Adipocyte (in vitro differentiated cells): ENCODE measurements around the gene TRIM69.
"Not testable (repeated sequence)": the region's sequence is repeated elsewhere in the genome, so short reads cannot be mapped to it uniquely, and the experiment has no call there.

Experiments
- DNase-seq: peaks from one replicate; pipeline ENCODE4 v3.0.0-alpha.2; 2015; ENCODE audit warnings: low read depth
- H3K27me3 ChIP-seq: replicated peaks from 2 replicates; pipeline ENCODE4 v1.7.0; 2013; ENCODE audit warnings: mild to moderate bottlenecking, low read length, moderate library complexity; ENCODE audit not compliant: control insufficient read depth, insufficient read depth
- H3K36me3 ChIP-seq: 2 replicates; pipeline ENCODE4 v1.7.0; 2013; ENCODE audit warnings: low read length, mild to moderate bottlenecking, moderate library complexity; ENCODE audit not compliant: control insufficient read depth, insufficient read depth, severe bottlenecking
- H3K4me1 ChIP-seq: 2 replicates; pipeline ENCODE4 v1.7.0; 2013; ENCODE audit warnings: mild to moderate bottlenecking, low read length, moderate library complexity; ENCODE audit not compliant: control insufficient read depth, insufficient read depth
- H3K4me3 ChIP-seq: 2 replicates; pipeline ENCODE4 v1.7.0; 2013; ENCODE audit warnings: mild to moderate bottlenecking, low read length, moderate library complexity
- H3K9ac ChIP-seq: 2 replicates; pipeline ENCODE4 v1.7.0; 2013; ENCODE audit warnings: mild to moderate bottlenecking, low read length, moderate library complexity
- H3K9me3 ChIP-seq: 2 replicates; pipeline ENCODE4 v1.7.0; 2013; ENCODE audit warnings: mild to moderate bottlenecking, low read length, moderate library complexity; ENCODE audit not compliant: control insufficient read depth

TRIM69 gene

DNA sequence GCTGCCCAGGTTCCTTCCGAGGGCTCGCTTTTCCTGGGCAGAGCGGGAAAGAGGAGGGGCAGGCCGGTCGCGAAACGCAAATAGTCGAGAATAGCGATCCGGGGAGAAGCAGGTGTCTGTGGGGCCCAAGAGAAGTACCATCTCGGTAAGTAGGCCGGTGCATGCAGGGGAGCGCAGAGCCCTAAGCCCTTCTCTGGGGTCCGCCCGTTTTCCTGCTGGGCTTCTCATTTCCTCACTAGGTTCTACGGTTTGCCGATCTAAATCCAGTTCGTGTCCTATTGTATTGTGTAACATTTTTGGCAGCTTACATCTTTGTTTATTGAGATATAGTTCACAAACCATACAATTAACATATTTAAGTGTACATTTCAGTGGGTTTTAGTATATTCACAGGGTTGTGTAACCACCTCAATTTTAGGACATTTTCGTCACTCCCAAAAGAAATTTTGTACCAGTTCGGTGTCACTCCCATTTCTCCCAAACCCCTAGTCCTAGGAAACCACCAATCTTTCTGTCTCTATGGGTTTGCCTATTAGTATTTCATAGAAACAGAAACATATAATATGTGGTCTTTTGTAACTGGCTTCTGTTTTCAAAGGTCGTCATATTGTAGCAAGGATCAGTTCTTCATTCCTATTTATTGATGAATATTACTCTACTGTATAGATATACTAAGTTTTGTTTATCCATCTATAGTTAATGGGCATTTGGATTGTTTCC is 6.8 kb upstream of the TRIM69 start:
- H3K27me3 ChIP-seq, result no peaks in the 10 kb centered on the region
- H3K4me1 ChIP-seq, result peaks cover 43% of the 10 kb centered on the region
- H3K9ac ChIP-seq, result peak overlapping the region; percentile 99
- DNase-seq, result peak; percentile 61
- peak overlapping the region; percentile 97 for H3K4me3 ChIP-seq
- H3K9me3 ChIP-seq, result no peaks in the 10 kb centered on the region
- H3K36me3 ChIP-seq, result peaks cover 10% of the 10 kb centered on the region

DNA sequence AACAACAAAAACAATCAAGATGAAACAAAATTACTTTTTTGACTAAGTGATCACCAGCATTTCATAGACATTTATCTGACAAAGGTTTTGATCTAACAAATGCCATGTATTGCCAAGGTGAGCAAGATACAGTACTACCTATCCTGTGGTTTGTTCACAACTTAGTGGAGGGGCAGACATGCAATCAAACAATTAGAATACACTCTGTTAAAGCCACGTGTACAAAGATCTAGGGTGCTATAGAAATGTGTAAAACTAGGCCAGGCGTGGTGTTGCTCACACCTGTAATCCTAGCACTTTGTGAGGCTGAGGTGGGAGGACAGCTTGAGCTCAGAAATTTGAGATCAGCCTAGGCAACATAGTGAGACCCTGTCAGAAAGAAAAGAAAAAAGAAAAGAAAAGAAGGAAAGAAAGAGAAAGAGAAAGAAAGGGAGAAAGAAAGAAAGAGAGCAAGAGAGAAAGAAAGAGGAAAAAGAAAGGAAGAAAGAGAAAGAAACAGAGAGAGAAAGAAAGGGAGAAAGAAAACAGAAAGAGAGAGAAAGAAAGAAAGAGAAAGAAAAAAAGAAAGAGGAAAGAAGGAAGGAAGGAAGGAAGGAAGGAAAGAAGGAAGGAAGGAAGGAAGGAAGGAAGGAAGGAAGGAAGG is 1.4 kb upstream of the TRIM69 start:
- Histone ChIP-seq H3K36me3 (peaks cover 10% of the 10 kb centered on the region), H3K9me3 (no peaks in the 10 kb centered on the region), H3K9ac (no peak overlapping the region), H3K4me1 (peaks cover 25% of the 10 kb centered on the region), H3K27me3 (no peaks in the 10 kb centered on the region), H3K4me3 (no peak overlapping the region)
- DNase-seq, result no peak

DNA sequence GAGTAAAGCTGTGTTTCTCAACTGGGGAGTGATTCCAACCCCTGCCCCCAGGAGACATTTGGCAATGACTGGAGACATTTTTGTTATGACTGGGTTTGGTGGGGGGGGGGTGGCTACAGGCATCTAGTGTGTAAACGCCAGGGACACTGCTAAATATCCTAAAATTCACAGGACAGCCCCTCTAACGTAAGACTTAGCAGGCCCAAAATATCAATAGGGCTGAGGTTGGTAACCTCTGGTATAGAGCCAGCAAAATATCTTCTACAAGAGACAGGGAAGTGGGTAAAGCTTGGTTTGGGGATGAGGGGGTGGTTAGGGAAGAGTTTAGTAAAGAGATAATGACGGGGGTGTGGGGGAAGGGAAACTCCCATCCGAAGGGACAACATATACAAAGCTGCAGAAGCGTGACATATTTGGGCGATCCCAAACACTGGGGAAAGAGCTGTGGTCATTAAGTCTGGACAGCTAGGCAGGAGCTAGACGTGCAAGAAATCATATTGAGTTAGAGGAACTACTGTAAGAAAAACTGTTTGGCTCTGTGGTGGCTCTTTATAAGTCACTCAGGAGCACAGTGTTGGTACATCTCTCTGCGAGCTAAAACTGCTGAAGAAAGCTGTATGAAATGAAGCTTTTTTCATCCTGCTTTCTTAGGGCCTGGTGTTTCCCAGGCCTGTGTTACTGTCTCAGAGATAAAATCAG is 697 bp upstream of the TRIM69 start:
- Histone ChIP-seq H3K36me3 (peaks cover 10% of the 10 kb centered on the region), H3K4me3 (no peak overlapping the region), H3K9me3 (no peaks in the 10 kb centered on the region), H3K4me1 (peaks cover 19% of the 10 kb centered on the region), H3K27me3 (no peaks in the 10 kb centered on the region), H3K9ac (no peak overlapping the region)
- DNase-seq, result peak; percentile 8

DNA sequence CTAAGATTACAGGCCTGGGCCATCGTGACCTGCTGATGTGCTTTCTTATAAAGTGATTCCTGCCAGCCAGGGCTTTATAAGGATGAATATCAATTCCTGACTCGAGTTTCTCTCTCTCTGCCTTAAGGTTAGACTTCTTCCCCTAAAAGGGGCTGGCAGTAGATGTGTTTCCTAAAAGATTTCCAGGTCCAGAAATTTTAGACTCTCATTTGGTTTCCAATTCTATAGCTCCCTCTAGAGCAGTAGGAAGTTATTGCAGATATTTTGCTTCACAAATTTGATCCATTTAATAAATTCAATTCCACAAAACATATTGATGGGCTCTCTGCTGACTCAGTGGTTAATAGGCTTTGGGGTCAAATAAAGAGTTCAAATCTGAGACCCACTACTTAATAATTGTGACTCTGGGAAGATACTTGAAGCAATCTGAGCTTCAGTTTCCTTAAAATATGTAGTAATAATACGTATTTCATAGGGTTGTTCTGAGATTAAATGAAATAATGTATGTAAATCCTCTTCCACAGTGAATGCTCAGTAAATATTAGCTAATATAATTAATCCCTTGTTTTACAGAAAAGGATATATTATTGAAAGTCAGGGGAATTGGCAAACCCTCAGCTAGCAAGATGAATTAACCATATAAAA is 2.1 kb downstream of the TRIM69 start:
- Histone ChIP-seq H3K4me3 (no peak overlapping the region), H3K4me1 (peaks cover 9% of the 10 kb centered on the region), H3K36me3 (no peaks in the 10 kb centered on the region), H3K9me3 (no peaks in the 10 kb centered on the region), H3K9ac (no peak overlapping the region), H3K27me3 (no peaks in the 10 kb centered on the region)
- peak; percentile 87 for DNase-seq

DNA sequence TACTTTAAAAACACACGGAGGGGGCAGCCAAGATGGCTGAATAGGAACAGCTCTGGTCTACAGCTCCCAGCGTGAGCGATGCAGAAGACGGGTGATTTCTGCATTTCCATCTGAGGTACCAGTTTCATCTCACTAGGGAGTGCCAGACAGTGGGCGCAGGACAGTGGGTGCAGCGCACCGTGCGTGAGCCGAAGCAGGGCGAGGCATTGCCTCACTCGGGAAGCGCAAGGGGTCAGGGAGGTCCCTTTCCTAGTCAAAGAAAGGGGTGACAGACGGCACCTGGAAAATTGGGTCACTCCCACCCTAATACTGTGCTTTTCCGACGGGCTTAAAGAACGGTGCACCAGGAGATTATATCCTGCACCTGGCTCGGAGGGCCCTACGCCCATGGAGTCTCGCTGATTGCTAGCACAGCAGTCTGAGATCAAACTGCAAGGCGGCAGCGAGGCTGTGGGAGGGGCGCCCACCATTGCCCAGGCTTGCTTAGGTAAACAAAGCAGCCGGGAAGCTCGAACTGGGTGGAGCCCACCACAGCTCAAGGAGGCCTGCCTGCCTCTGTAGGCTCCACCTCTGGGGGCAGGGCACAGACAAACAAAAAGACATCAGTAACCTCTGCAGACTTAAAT is 3.0 kb downstream of the TRIM69 start:
- not testable (repeated sequence) for H3K27me3 ChIP-seq, H3K9me3 ChIP-seq, DNase-seq

DNA sequence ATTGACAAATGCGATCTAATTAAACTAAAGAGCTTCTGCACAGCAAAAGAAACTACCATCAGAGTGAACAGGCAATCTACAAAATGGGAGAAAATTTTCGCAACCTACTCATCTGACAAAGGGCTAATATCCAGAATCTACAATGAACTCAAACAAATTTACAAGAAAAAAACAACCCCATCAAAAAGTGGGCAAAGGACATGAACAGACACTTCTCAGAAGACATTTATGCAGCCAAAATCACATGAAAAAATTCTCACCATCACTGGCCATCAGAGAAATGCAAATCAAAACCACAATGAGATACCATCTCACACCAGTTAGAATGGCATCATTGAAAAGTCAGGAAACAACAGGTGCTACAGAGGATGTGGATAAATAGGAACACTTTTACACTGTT is 7.1 kb downstream of the TRIM69 start:
- DNase-seq, H3K9me3 ChIP-seq, H3K4me1 ChIP-seq, H3K27me3 ChIP-seq, H3K36me3 ChIP-seq, H3K4me3 ChIP-seq, H3K9ac ChIP-seq: not testable (repeated sequence)

More for the DNA sequence above, 3.0 kb downstream of the TRIM69 start:
- not testable (repeated sequence) for H3K36me3 ChIP-seq, H3K9ac ChIP-seq, H3K4me1 ChIP-seq, H3K4me3 ChIP-seq

DNA sequence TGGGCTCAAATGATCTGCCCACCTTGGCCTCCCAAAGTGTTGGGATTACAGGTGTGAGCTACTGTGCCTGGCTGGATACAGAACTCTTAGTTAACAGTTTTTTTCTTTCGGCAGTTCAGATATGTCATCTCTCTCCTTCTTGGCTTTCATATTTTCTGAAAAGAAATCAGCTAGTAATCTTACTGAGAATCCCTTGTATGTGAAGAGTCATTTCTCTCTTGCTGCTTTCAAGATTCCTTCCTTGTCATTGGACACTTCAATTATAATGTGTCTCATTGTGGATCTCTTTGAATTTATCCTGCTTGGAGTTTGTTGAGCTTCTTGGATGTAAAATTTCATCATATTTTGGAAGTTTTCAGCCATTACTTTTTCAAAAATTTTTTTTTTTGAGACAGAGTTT is 17.0 kb downstream of the TRIM69 start:
- no peak overlapping the region for H3K4me3 ChIP-seq
- no peak for DNase-seq
- H3K27me3 ChIP-seq, result no peaks in the 10 kb centered on the region
- peaks cover 24% of the 10 kb centered on the region for H3K9me3 ChIP-seq
- no peak overlapping the region for H3K9ac ChIP-seq
- H3K4me1 ChIP-seq, result no peaks in the 10 kb centered on the region
- no peaks in the 10 kb centered on the region for H3K36me3 ChIP-seq

DNA sequence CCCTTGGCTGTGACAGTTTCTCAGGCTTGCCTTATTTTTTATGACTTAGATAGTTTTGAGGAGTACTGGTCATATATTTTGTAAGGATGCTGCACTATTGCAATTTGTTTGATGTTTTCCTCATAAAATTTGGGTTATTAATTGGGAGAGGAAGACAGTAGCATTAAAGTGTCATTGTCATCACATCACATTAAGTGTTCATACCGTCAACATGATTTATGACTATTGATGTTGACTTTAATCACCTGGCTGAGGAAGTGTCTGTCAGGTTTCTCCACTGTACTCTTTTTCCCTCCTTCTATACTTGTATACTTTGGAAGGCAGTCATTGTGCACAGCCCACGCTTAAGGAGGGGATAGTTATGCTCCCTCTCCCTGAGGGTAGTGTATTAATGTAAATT is 26.9 kb downstream of the TRIM69 start:
- H3K36me3 ChIP-seq, result no peaks in the 10 kb centered on the region
- H3K9ac ChIP-seq, result no peak overlapping the region
- no peak for DNase-seq
- no peaks in the 10 kb centered on the region for H3K27me3 ChIP-seq
- H3K4me1 ChIP-seq, result no peaks in the 10 kb centered on the region
- H3K4me3 ChIP-seq, result no peak overlapping the region
- H3K9me3 ChIP-seq, result no peaks in the 10 kb centered on the region

DNA sequence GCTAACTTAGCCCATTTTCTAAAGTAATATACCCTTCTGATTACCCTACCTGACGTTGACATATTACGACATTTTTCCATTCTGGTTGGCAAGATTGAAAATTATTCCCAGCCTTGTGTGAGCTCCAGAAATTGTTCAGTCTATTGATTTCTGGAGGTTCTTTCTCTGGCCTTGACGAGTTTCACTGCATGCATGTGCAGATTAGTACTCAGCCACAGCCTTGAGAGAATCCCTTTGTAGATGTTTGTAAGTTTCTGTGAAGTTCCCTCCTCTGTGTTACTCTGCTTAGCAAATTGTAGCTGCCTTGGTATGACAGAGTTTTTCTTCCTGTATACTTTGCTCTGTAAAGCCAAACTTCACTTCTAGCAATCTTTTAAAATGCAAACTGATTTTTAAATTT is 27.5 kb downstream of the TRIM69 start:
- Histone ChIP-seq H3K27me3 (no peaks in the 10 kb centered on the region), H3K36me3 (no peaks in the 10 kb centered on the region), H3K4me3 (no peak overlapping the region), H3K4me1 (no peaks in the 10 kb centered on the region), H3K9ac (no peak overlapping the region), H3K9me3 (no peaks in the 10 kb centered on the region)
- no peak for DNase-seq

DNA sequence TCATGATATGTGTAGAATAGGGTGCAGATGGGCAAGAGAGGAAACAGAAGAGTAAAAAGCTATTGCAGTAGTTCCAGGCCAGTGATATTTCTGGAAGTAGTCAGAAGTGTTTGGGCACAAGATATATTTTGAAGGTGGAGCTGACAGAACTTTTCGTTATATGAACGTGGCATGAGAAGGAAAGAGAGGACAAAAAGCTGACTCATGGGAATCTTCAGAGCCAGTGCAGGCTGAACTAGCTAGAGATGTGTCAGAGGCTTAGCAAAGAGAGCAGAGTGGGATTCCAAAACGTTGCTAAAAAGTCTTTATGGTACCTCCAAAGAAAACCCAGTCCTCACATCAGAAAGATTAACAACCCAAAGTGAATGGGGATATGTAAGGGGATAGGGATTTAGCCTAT is 28.7 kb downstream of the TRIM69 start:
- no peaks in the 10 kb centered on the region for H3K27me3 ChIP-seq

DNA sequence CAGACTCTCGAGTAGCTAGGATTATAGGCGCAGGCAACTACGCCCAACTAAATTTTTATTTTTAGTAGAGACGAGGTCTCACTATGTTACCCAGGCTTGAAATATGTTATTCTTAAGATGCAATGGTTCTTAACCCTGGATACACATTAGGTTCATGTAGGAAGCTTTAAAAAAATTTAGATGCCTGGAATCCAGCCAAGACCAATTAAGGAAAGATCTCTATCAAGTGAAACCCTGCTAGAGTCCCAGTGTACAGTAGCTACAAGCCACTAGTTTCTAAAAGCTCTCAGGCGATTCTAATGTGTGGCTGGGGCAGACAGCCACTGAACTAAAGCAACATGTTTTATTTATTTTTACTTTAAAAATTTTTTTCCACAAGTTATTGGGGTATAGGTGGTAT is 33.2 kb downstream of the TRIM69 start:
- no peak overlapping the region for H3K9ac ChIP-seq
- peaks cover 11% of the 10 kb centered on the region for H3K9me3 ChIP-seq
- H3K36me3 ChIP-seq, result no peaks in the 10 kb centered on the region
- no peaks in the 10 kb centered on the region for H3K4me1 ChIP-seq
- no peak for DNase-seq
- no peaks in the 10 kb centered on the region for H3K27me3 ChIP-seq
- no peak overlapping the region for H3K4me3 ChIP-seq

More for the DNA sequence above, 28.7 kb downstream of the TRIM69 start:
- H3K4me3 ChIP-seq, result no peak overlapping the region
- H3K36me3 ChIP-seq, result no peaks in the 10 kb centered on the region
- no peak overlapping the region for H3K9ac ChIP-seq
- no peak for DNase-seq
- no peaks in the 10 kb centered on the region for H3K4me1 ChIP-seq
- no peaks in the 10 kb centered on the region for H3K9me3 ChIP-seq
